HepG2 (cell line): ENCODE measurements around the gene BPI. TPM values are rescaled to one million over a fixed set of nuclear protein-coding genes. Genes with fewer than 3 reads are reported as not detected.

ENCODE experiments used
- ATAC-seq: fragments of 200-7000 bp; cut with Tn5 transposase; 3 replicates; pipeline ENCODE4 v1.9.1; 2020; ENCODE audit warnings: mild to moderate bottlenecking, moderate library complexity
- BruUV-seq: library from RNA; stranded (reverse); fragments of 400-500 nt; replicated peaks from 2 replicates; lab custom pipeline; 2021; lab: Mats Ljungman, UMichigan
- CTCF ChIA-PET: fragments of 300-600 bp; formaldehyde crosslinking; extraction: SDS; loops from one replicate; lab custom pipeline; 2021; ENCODE audit warnings: low total read pairs, inconsistent platforms, low intra/inter-chr PET ratio; lab: Yijun Ruan, JAX
- POLR2A ChIA-PET: fragments of 350-600 bp; sonication (Branson Sonifier 250); formaldehyde crosslinking; loops from one replicate; lab custom pipeline; 2020; ENCODE audit warnings: antibody characterized with exemption, inconsistent platforms; lab: Yijun Ruan, JAX
- DNase-seq: peaks from one replicate; pipeline ENCODE4 v3.0.0-alpha.2; 2015; ENCODE audit warnings: low spot score
- FAIRE-seq: peaks from 3 replicates; lab custom pipeline; 2011; peaks lifted over from hg19 to GRCh38; lab: Jason Lieb, UNC
- H2AFZ ChIP-seq: one replicate; pipeline ENCODE4 v1.6.1; 2011; ENCODE audit warnings: low read length, inconsistent platforms
- H3K27ac ChIP-seq: fragments of 300-600 bp; 3 replicates; pipeline ENCODE4 v1.8.0; 2011; ENCODE audit warnings: mixed run types, mild to moderate bottlenecking, mixed read lengths, low read length, inconsistent platforms; ENCODE audit not compliant: insufficient read depth; ENCODE audit errors: extremely low read length
- H3K27me3 ChIP-seq, 2 experiments: fragments of 200-600 bp in 1 of 2; 2 replicates in 1 of 2; 3 replicates in 1 of 2; pipeline versions ENCODE4 v1.6.0 to v1.8.0; 2011; ENCODE audit warnings: low read length in 2 of 2, mild to moderate bottlenecking in 2 of 2, moderate library complexity in 2 of 2, inconsistent platforms in 1 of 2; ENCODE audit not compliant: insufficient read depth in 2 of 2, control insufficient read depth in 1 of 2
- H3K36me3 ChIP-seq, 2 experiments: fragments of 200-600 bp in 1 of 2; replicated peaks in 1 of 2; 2 replicates in 1 of 2; 3 replicates in 1 of 2; pipeline versions ENCODE4 v1.5.1 to v1.8.0; 2011; ENCODE audit warnings: low read length in 2 of 2, inconsistent platforms in 1 of 2; ENCODE audit not compliant: insufficient read depth in 2 of 2, control insufficient read depth in 1 of 2
- H3K4me1 ChIP-seq: 2 replicates; pipeline ENCODE4 v1.5.1; 2012; ENCODE audit warnings: low read length, inconsistent platforms; ENCODE audit not compliant: insufficient read depth
- H3K4me2 ChIP-seq: 2 replicates; pipeline ENCODE4 v1.6.0; 2011; ENCODE audit warnings: low read depth, low read length, inconsistent platforms
- H3K4me3 ChIP-seq, 3 experiments: fragments of 200-600 bp in 1 of 3; sonication (generic), shearing (Covaris generic) in 1 of 3; replicated peaks in 1 of 3; 2 replicates each; pipeline ENCODE4 v1.5.1; 2011 to 2016; ENCODE audit warnings: low read length in 3 of 3, inconsistent platforms in 2 of 3, low read depth in 2 of 3, mild to moderate bottlenecking in 2 of 3, control low read depth in 1 of 3, mixed read lengths in 1 of 3; ENCODE audit not compliant: insufficient read depth in 1 of 3
- H3K79me2 ChIP-seq: one replicate; pipeline ENCODE4 v1.6.1; 2011; ENCODE audit warnings: low read length, inconsistent platforms; ENCODE audit not compliant: insufficient read depth
- H3K9ac ChIP-seq: 2 replicates; pipeline ENCODE4 v1.6.0; 2011; ENCODE audit warnings: mild to moderate bottlenecking, low read depth, low read length, inconsistent platforms; ENCODE audit not compliant: insufficient read depth
- H3K9me3 ChIP-seq: 2 replicates; pipeline ENCODE4 v1.5.1; 2012; ENCODE audit warnings: mild to moderate bottlenecking, low read length
- H4K20me1 ChIP-seq: 2 replicates; pipeline ENCODE4 v1.6.0; 2011; ENCODE audit warnings: inconsistent platforms, mild to moderate bottlenecking, low read length, moderate library complexity; ENCODE audit not compliant: insufficient read depth
- AGO2 ChIP-seq: fragments of 200-400 bp; formaldehyde crosslinking; optimal IDR thresholded peaks from 2 replicates; pipeline ENCODE3; 2017; ENCODE audit warnings: mild to moderate bottlenecking, low read depth, low read length, moderate library complexity
- DDIT3 ChIP-seq: sonication (generic); formaldehyde crosslinking; IDR thresholded peaks from 2 replicates; pipeline ENCODE4 v1.4.0; 2020; ENCODE audit warnings: mild to moderate bottlenecking, missing genetic modification reagents
- GATAD2A ChIP-seq: IDR thresholded peaks from 2 replicates; pipeline ENCODE4 v1.6.1; 2016
- KMT2A ChIP-seq: sonication (generic); formaldehyde crosslinking; IDR thresholded peaks from 2 replicates; pipeline ENCODE4 v1.4.0; 2020; ENCODE audit warnings: missing genetic modification reagents
- MAFF ChIP-seq: IDR thresholded peaks from 2 replicates; pipeline ENCODE4 v1.6.1; 2011; ENCODE audit warnings: low read depth, low read length, improper control_type of control experiment
- POGZ ChIP-seq: sonication (generic); formaldehyde crosslinking; IDR thresholded peaks from 2 replicates; pipeline ENCODE4 v1.4.0; 2020; ENCODE audit warnings: mild to moderate bottlenecking, missing genetic modification reagents
- RARG ChIP-seq: sonication (generic); formaldehyde crosslinking; IDR thresholded peaks from 2 replicates; pipeline ENCODE4 v1.4.0; 2020; ENCODE audit warnings: low read depth, mild to moderate bottlenecking, missing genetic modification reagents
- SP140L ChIP-seq: sonication (generic); formaldehyde crosslinking; IDR thresholded peaks from 2 replicates; pipeline ENCODE4 v1.4.0; 2020; ENCODE audit warnings: missing genetic modification reagents, borderline replicate concordance
- SP5 ChIP-seq: IDR thresholded peaks from 2 replicates; pipeline ENCODE4 v1.6.1; 2016; ENCODE audit warnings: low read depth, borderline replicate concordance
- TOE1 ChIP-seq: sonication (generic); formaldehyde crosslinking; IDR thresholded peaks from 2 replicates; pipeline ENCODE4 v1.4.0; 2020; ENCODE audit warnings: mild to moderate bottlenecking, missing genetic modification reagents
- ZFP82 ChIP-seq: sonication (generic); formaldehyde crosslinking; IDR thresholded peaks from 2 replicates; pipeline ENCODE4 v1.5.1; 2020; ENCODE audit warnings: mild to moderate bottlenecking, missing genetic modification reagents, borderline replicate concordance
- ZNF138 ChIP-seq: sonication (generic); formaldehyde crosslinking; IDR thresholded peaks from 2 replicates; pipeline ENCODE4 v1.5.0; 2020; ENCODE audit warnings: mild to moderate bottlenecking, low read depth, missing genetic modification reagents
- ZNF674 ChIP-seq: sonication (generic); formaldehyde crosslinking; IDR thresholded peaks from 2 replicates; pipeline ENCODE4 v1.5.0; 2020; ENCODE audit warnings: low read depth, mild to moderate bottlenecking, missing genetic modification reagents
- ZNF800 ChIP-seq: sonication (generic); formaldehyde crosslinking; IDR thresholded peaks from 2 replicates; pipeline ENCODE4 v1.4.0; 2020; ENCODE audit warnings: missing genetic modification reagents
- ZNF83 ChIP-seq: sonication (generic); formaldehyde crosslinking; IDR thresholded peaks from 2 replicates; pipeline ENCODE4 v1.4.0; 2020; ENCODE audit warnings: missing genetic modification reagents, mild to moderate bottlenecking, borderline replicate concordance
- WGBS: methylation state at CpG from one replicate; pipeline ENCODE4 v1.1.6; 2017; ENCODE audit warnings: low lambda C conversion rate; 5-methylcytosine and 5-hydroxymethylcytosine counted together
- in situ Hi-C: cut with HindIII; loops from 2 replicates; pipeline ENCODE4 v1.10.0; 2017; ENCODE audit warnings: low pct_unique_long_range_greater_than_20kb; ENCODE audit not compliant: extremely low pct_ligation_motif_present
- intact Hi-C: fragments of 100-400 bp; cut with micrococcal nuclease; formaldehyde crosslinking; loops from one replicate; pipeline ENCODE4 v1.10.0; 2022; ENCODE audit not compliant: unreplicated experiment
- polyA plus RNA-seq, 8 experiments: library from polyadenylated mRNA; depleted of rRNA in 3 of 8; stranded (reverse) in 7 of 8; unstranded in 1 of 8; fragments of >200 nt; fragmentation: Illumina TruSeq in 4 of 8; extraction: Trizol in 4 of 8; gene quantifications; 2 replicates each; pipeline versions ENCODE4 v1.2.1 to v1.2.3, GENCODE V29; 2011 to 2016; ENCODE audit warnings: low read depth in 4 of 8, missing spikeins in 1 of 8, mixed read lengths in 1 of 8; ENCODE audit not compliant: insufficient read depth in 1 of 8
- total RNA-seq, 5 experiments: library from RNA; depleted of rRNA; stranded (reverse); fragments of >200 nt; fragmentation: Illumina TruSeq; extraction: Trizol; gene quantifications; 2 replicates each; pipeline ENCODE4 v1.2.3, GENCODE V29; 2016; ENCODE audit warnings: low read depth in 1 of 5
- TF ChIP-seq, protein P1 (sequence below): sonication (generic); formaldehyde crosslinking; IDR thresholded peaks from 2 replicates; pipeline ENCODE4 v1.4.0; 2020; ENCODE audit warnings: missing genetic modification reagents
- TF ChIP-seq, protein P2 (sequence below): sonication (generic); formaldehyde crosslinking; IDR thresholded peaks from 2 replicates; pipeline ENCODE4 v1.8.1; 2023; ENCODE audit warnings: mild to moderate bottlenecking, missing genetic modification reagents
- TF ChIP-seq, protein P3 (sequence below): sonication (generic); formaldehyde crosslinking; IDR thresholded peaks from 2 replicates; pipeline ENCODE4 v1.4.0; 2020; ENCODE audit warnings: missing genetic modification reagents

The BPI gene
- total and polyA plus RNA-seq, 2 of the 13 experiments (the other 11 are each of a cell fraction or from before 2014, with no cell fraction given), result not detected

DNA sequence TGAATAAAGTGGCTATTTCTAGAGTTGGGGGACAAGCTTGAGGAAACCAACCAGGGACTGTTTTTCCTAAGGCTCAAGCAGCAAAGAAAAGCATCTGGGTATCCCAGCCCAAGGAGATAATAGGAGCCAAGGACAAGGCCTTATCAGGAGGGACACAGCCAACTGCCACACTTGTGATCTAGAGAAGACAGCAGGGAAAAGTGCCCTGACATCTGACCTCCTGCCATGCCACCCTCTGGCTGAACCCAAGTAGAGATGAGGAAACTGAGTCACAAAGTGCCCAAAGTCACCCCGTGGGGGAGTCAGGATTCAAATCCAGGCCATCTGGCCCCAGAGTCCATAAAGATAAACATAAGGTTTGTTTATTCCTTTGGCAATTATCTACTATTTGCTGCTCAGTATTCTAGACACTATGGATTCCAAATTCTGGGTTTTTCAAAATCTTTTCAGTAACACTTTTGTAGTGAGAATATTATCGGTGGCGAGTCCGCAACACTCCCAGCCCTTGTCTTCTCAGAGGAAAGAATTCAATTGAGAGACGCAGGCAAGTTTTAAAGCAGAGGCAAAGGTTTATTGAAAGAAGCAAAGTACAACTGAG lies 38.9 kb downstream of the BPI start:
- CTCF ChIA-PET, result no interaction called here
- DNase-seq (no peak), ATAC-seq (no peak), FAIRE-seq (no peak)
- H3K4me3 ChIP-seq, result peak overlapping the region; percentile 45 to 65 (median 48)
- H3K27me3 ChIP-seq, result peaks cover 0 to 1% of the 10 kb centered on the region in 2 experiments; a peak in 1 of 5 replicates
- BruUV-seq, result no TSS peak
- peak overlapping the region; percentile 91 for H2AFZ ChIP-seq
- POLR2A ChIA-PET, result no interaction called here
- peaks cover 35% of the 10 kb centered on the region for H3K4me1 ChIP-seq
- H3K4me2 ChIP-seq, result peak overlapping the region; percentile 97
- no peaks in the 10 kb centered on the region for H3K36me3 ChIP-seq
- in situ Hi-C loops (no loop called here), intact Hi-C loops (no loop called here)
- no peaks in the 10 kb centered on the region for H3K79me2 ChIP-seq
- H4K20me1 ChIP-seq, result no peaks in the 10 kb centered on the region
- peaks cover 10% of the 10 kb centered on the region for H3K9me3 ChIP-seq
- peak overlapping the region; percentile 15; the same call in 1 of the 2 replicates for H3K9ac ChIP-seq
- WGBS, result 3% methylated on average over 5 of the region's 5 CpGs
- H3K27ac ChIP-seq, result no peak overlapping the region
- no peak for TF ChIP-seq AGO2
- TF ChIP-seq MAFF, result no peak
- TF ChIP-seq, protein P1, sequence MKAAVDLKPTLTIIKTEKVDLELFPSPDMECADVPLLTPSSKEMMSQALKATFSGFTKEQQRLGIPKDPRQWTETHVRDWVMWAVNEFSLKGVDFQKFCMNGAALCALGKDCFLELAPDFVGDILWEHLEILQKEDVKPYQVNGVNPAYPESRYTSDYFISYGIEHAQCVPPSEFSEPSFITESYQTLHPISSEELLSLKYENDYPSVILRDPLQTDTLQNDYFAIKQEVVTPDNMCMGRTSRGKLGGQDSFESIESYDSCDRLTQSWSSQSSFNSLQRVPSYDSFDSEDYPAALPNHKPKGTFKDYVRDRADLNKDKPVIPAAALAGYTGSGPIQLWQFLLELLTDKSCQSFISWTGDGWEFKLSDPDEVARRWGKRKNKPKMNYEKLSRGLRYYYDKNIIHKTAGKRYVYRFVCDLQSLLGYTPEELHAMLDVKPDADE (CRISPR knock-in tag), result no peak
- TF ChIP-seq, protein P2, sequence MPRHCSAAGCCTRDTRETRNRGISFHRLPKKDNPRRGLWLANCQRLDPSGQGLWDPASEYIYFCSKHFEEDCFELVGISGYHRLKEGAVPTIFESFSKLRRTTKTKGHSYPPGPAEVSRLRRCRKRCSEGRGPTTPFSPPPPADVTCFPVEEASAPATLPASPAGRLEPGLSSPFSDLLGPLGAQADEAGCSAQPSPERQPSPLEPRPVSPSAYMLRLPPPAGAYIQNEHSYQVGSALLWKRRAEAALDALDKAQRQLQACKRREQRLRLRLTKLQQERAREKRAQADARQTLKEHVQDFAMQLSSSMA (CRISPR knock-in tag), result no peak
- TF ChIP-seq TOE1 (CRISPR knock-in tag), result no peak
- no peak for TF ChIP-seq POGZ (CRISPR knock-in tag)
- no peak for TF ChIP-seq GATAD2A (CRISPR knock-in tag)
- 0 out of 2 replicates have a peak, but pooled peaks have one; percentile 52 for TF ChIP-seq ZNF138
- TF ChIP-seq ZNF800 (CRISPR knock-in tag), result no peak
- TF ChIP-seq DDIT3 (CRISPR knock-in tag), result no peak
- TF ChIP-seq, protein P3, sequence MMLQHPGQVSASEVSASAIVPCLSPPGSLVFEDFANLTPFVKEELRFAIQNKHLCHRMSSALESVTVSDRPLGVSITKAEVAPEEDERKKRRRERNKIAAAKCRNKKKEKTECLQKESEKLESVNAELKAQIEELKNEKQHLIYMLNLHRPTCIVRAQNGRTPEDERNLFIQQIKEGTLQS (CRISPR knock-in tag), result no peak
- no peak for TF ChIP-seq SP140L (CRISPR knock-in tag)
- no peak; the same call in 1 of the 2 replicates for TF ChIP-seq ZNF83 (CRISPR knock-in tag)
- 0 out of 2 replicates have a peak, but pooled peaks have one; percentile 13 for TF ChIP-seq ZFP82 (CRISPR knock-in tag)
- no peak for TF ChIP-seq RARG (CRISPR knock-in tag)
- no peak for TF ChIP-seq KMT2A (CRISPR knock-in tag)
- TF ChIP-seq SP5 (CRISPR knock-in tag), result no peak
- TF ChIP-seq ZNF674 (CRISPR knock-in tag), result 0 out of 2 replicates have a peak, but pooled peaks have one; percentile 59
